Endothelial cell of umbilical vein (primary cell): Measurements from ENCODE around the gene UGT2A1.

Source experiments
- CTCF ChIP-seq, 2 donors: IDR thresholded peaks; 1 replicate in 1 of 2; 2 replicates in 1 of 2; pipeline ENCODE4 v1.5.1; 2011; ENCODE audit warnings: low read length in 2 of 2, mild to moderate bottlenecking in 2 of 2, moderate library complexity in 2 of 2, control low read depth in 1 of 2, inconsistent platforms in 1 of 2, low read depth in 1 of 2; ENCODE audit not compliant: insufficient read depth in 1 of 2; ENCODE audit errors: extremely low read depth in 1 of 2
- EZH2 ChIP-seq: IDR thresholded peaks from 2 replicates; pipeline ENCODE4 v1.6.1; 2012; ENCODE audit warnings: borderline replicate concordance, low read depth, mild to moderate bottlenecking, moderate library complexity, low read length, inconsistent platforms; ENCODE audit not compliant: severe bottlenecking
- JUN ChIP-seq: IDR thresholded peaks from 2 replicates; pipeline ENCODE4 v1.6.1; 2011; ENCODE audit warnings: borderline replicate concordance, low read depth; ENCODE audit not compliant: insufficient read length, insufficient read depth
- MYC ChIP-seq: IDR thresholded peaks from one replicate; pipeline ENCODE4 v1.6.1; 2011; ENCODE audit warnings: mild to moderate bottlenecking, low read depth, low read length
- POLR2A ChIP-seq: IDR thresholded peaks from 2 replicates; pipeline ENCODE4 v1.6.1; 2012; ENCODE audit warnings: low read depth, mild to moderate bottlenecking, control low read depth, low read length

GRCh38 chr4:69610484-69610883 is 42.6 kb downstream of the UGT2A1 start:
- TF ChIP-seq POLR2A = no peak
- no peak for TF ChIP-seq CTCF (IDR thresholded peaks at IDR 0.05; ENCODE audit: extremely low read depth in 1 of 2, insufficient read depth in 1 of 2, low read depth in 1 of 2, low read length in 2 of 2)
- no peak for TF ChIP-seq MYC
- no peak for TF ChIP-seq EZH2
- TF ChIP-seq JUN = no peak
